Measurements from ENCODE around the gene LIG1. TPM values are rescaled to one million over a fixed set of nuclear protein-coding genes. Genes with fewer than 3 reads are reported as not detected.

Gene LIG1
- total and polyA plus RNA-seq, 8 donors, result 26.7 to 72.1 (median 61.9) TPM

DNA sequence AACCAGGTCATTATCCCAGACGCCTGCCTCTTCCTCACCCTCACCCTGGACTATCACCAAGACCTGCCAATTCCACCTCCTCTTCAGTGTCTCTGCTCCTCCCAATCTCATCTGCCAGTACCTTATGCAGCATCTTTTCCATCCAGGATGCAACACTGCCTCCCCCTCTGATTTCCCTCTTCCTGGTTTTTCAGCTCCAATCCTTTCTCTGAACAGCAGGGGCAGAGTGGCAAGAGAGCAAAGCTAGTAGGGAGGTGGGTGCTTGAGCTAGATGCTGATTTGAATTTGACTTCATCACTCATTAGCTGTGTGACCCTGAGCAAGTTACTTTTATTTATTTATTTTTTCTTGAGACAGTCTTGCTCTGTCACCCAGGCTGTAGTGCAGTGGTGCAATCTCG lies 100.7 kb downstream of the LIG1 start:
- intact Hi-C loops (cut with DNase I), result no loop called here

More for the DNA sequence above, 100.7 kb downstream of the LIG1 start:
- TF ChIP-seq, protein P1, sequence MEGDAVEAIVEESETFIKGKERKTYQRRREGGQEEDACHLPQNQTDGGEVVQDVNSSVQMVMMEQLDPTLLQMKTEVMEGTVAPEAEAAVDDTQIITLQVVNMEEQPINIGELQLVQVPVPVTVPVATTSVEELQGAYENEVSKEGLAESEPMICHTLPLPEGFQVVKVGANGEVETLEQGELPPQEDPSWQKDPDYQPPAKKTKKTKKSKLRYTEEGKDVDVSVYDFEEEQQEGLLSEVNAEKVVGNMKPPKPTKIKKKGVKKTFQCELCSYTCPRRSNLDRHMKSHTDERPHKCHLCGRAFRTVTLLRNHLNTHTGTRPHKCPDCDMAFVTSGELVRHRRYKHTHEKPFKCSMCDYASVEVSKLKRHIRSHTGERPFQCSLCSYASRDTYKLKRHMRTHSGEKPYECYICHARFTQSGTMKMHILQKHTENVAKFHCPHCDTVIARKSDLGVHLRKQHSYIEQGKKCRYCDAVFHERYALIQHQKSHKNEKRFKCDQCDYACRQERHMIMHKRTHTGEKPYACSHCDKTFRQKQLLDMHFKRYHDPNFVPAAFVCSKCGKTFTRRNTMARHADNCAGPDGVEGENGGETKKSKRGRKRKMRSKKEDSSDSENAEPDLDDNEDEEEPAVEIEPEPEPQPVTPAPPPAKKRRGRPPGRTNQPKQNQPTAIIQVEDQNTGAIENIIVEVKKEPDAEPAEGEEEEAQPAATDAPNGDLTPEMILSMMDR (IDR thresholded peaks at IDR 0.05), result no peak
- Histone ChIP-seq H3K27ac (no peak overlapping the region), H3K9me3 (no peaks in the 10 kb centered on the region), H3K4me1 (no peaks in the 10 kb centered on the region), H3K27me3 (no peaks in the 10 kb centered on the region), H3K4me3 (no peak overlapping the region), H3K36me3 (peaks cover 0 to 4% of the 10 kb centered on the region in 2 donors)
- DNase-seq (no peak), ATAC-seq (no peak)

Other genes with a start within 250 kb of the LIG1 start
- not detected for gene BSPH1, start 178.2 kb downstream of the LIG1 start, total RNA-seq
- gene BSPH1, start 178.2 kb downstream of the LIG1 start, polyA plus RNA-seq (ENCODE audit: insufficient read length in 6 of 6), result not detected
- not detected for gene ELSPBP1, start 175.7 kb downstream of the LIG1 start, total RNA-seq
- gene ELSPBP1, start 175.7 kb downstream of the LIG1 start, polyA plus RNA-seq (ENCODE audit: insufficient read length in 6 of 6), result not detected
- not detected for gene CABP5, start 126.3 kb downstream of the LIG1 start, total RNA-seq
- gene CABP5, start 126.3 kb downstream of the LIG1 start, polyA plus RNA-seq (ENCODE audit: insufficient read length in 6 of 6), result not detected
- 10 to 100 TPM; 11.5 to 17.3 TPM for gene PLA2G4C, start 59.5 kb downstream of the LIG1 start, total RNA-seq
- 10 to 100 TPM in 4 of 6 donors, 1 to 10 TPM in 2; 6.6 to 14.5 (median 10.2) TPM for gene PLA2G4C, start 59.5 kb downstream of the LIG1 start, polyA plus RNA-seq (ENCODE audit: insufficient read length in 6 of 6)
- 1 to 10 TPM; 6.5 to 6.6 TPM for gene ZSWIM9, start 336 bp upstream of the LIG1 start, total RNA-seq
- gene ZSWIM9, start 336 bp upstream of the LIG1 start, polyA plus RNA-seq (ENCODE audit: insufficient read length in 6 of 6), result 10 to 100 TPM in 3 of 6 donors, 1 to 10 TPM in 3; 9.4 to 11.4 (median 10.3) TPM
- gene CARD8, start 85.6 kb upstream of the LIG1 start, total RNA-seq, result 10 to 100 TPM; 51.3 to 92.3 TPM
- gene CARD8, start 85.6 kb upstream of the LIG1 start, polyA plus RNA-seq (ENCODE audit: insufficient read length in 6 of 6), result 10 to 100 TPM; 70.3 to 92.3 (median 83.0) TPM
- 1 to 10 TPM; 1.3 to 1.9 TPM for gene ZNF114, start 99.7 kb upstream of the LIG1 start, total RNA-seq
- gene ZNF114, start 99.7 kb upstream of the LIG1 start, polyA plus RNA-seq (ENCODE audit: insufficient read length in 6 of 6), result 1 to 10 TPM; 8.0 to 9.2 (median 8.2) TPM
- 100 to 1,000 TPM; 127 to 320 TPM for gene EMP3, start 155.2 kb upstream of the LIG1 start, total RNA-seq
- gene EMP3, start 155.2 kb upstream of the LIG1 start, polyA plus RNA-seq (ENCODE audit: insufficient read length in 6 of 6), result 100 to 1,000 TPM; 102 to 121 (median 107) TPM
- gene TMEM143, start 193.6 kb upstream of the LIG1 start, total RNA-seq, result 10 to 100 TPM in 1 of 2 donors, 1 to 10 TPM in 1; 9.8 to 10.6 TPM
- 10 to 100 TPM in 1 of 6 donors, 1 to 10 TPM in 5; 7.5 to 10.1 (median 8.9) TPM for gene TMEM143, start 193.6 kb upstream of the LIG1 start, polyA plus RNA-seq (ENCODE audit: insufficient read length in 6 of 6)
- not detected for gene SYNGR4, start 194.0 kb upstream of the LIG1 start, total RNA-seq
- gene SYNGR4, start 194.0 kb upstream of the LIG1 start, polyA plus RNA-seq (ENCODE audit: insufficient read length in 6 of 6), result under 1 TPM in 2 of 6 donors, not detected in 4; 0.14 to 0.65 TPM
- 100 to 1,000 TPM; 171 to 187 TPM for gene KDELR1, start 221.2 kb upstream of the LIG1 start, total RNA-seq
- 100 to 1,000 TPM; 159 to 178 (median 163) TPM for gene KDELR1, start 221.2 kb upstream of the LIG1 start, polyA plus RNA-seq (ENCODE audit: insufficient read length in 6 of 6)
- gene GRIN2D, start 223.3 kb upstream of the LIG1 start, total RNA-seq, result 1 to 10 TPM in 1 of 2 donors, under 1 TPM in 1; 0.94 to 1.3 TPM
- gene GRIN2D, start 223.3 kb upstream of the LIG1 start, polyA plus RNA-seq (ENCODE audit: insufficient read length in 6 of 6), result under 1 TPM; 0.25 to 0.51 (median 0.30) TPM